Measurements from ENCODE around the gene CHMP1A.
"Not testable (repeated sequence)": the region's sequence is repeated elsewhere in the genome, so short reads cannot be mapped to it uniquely, and the experiment has no call there.

CHMP1A gene

GRCh38 chr16:89656435-89657121 lies 930 bp downstream of the CHMP1A start:
- no peak for DNase-seq

- DNase-seq = no peak
Observed at GRCh38 chr16:89655062-89655643, 2.4 kb downstream of the CHMP1A start.

- no peak for DNase-seq
Observed at GRCh38 chr16:89653656-89654295, 3.7 kb downstream of the CHMP1A start.

GRCh38 chr16:89651584-89651983 lies 5.9 kb downstream of the CHMP1A start:
- DNase-seq = no peak

GRCh38 chr16:89646906-89647305 lies 10.6 kb downstream of the CHMP1A start:
- no peak for DNase-seq

- DNase-seq = no peak
Observed at GRCh38 chr16:89646270-89646669, 11.2 kb downstream of the CHMP1A start.

- no peak for DNase-seq
Observed at GRCh38 chr16:89645122-89645521, 12.4 kb downstream of the CHMP1A start.

GRCh38 chr16:89643769-89644300 lies 13.7 kb downstream of the CHMP1A start:
- DNase-seq = no peak

GRCh38 chr16:89642574-89642973 lies 14.9 kb downstream of the CHMP1A start:
- no peak for DNase-seq

GRCh38 chr16:89641458-89642119 lies 15.9 kb downstream of the CHMP1A start:
- DNase-seq = no peak

GRCh38 chr16:89639385-89639784 lies 18.1 kb downstream of the CHMP1A start:
- DNase-seq = no peak

GRCh38 chr16:89638455-89638854 lies 19.1 kb downstream of the CHMP1A start:
- DNase-seq = no peak

- DNase-seq = no peak
Observed at GRCh38 chr16:89637379-89637778, 20.1 kb downstream of the CHMP1A start.

GRCh38 chr16:89636663-89637062 lies 20.8 kb downstream of the CHMP1A start:
- DNase-seq = no peak

GRCh38 chr16:89634463-89635385 lies 22.8 kb downstream of the CHMP1A start:
- DNase-seq = not testable (repeated sequence)

- peak; percentile 86 for DNase-seq
Observed at GRCh38 chr16:89633064-89633631, 24.4 kb downstream of the CHMP1A start.

- no peak for DNase-seq
Observed at GRCh38 chr16:89629827-89630610, 27.5 kb downstream of the CHMP1A start.

GRCh38 chr16:89624777-89625761 lies 32.4 kb downstream of the CHMP1A start:
- no peak for DNase-seq

- no peak for DNase-seq
Observed at GRCh38 chr16:89623511-89624261, 33.8 kb downstream of the CHMP1A start.
